Trophoblast cell (in vitro differentiated cells and primary cell): ENCODE data around the gene FRS3.

Experiments
- DNase-seq, 2 donors: peaks; one replicate each; pipeline ENCODE4 v3.0.0-alpha.2; 2016
- H2AFZ ChIP-seq: 2 replicates; pipeline ENCODE4 v1.6.1; 2013; ENCODE audit warnings: low read length, moderate library complexity, mild to moderate bottlenecking; ENCODE audit not compliant: insufficient read depth, poor library complexity
- H2AK5ac ChIP-seq: 2 replicates; pipeline ENCODE4 v1.6.1; 2013; ENCODE audit warnings: mild to moderate bottlenecking, low read length
- H2BK120ac ChIP-seq: 2 replicates; pipeline ENCODE4 v1.6.1; 2013; ENCODE audit warnings: low read length, mild to moderate bottlenecking, moderate library complexity; ENCODE audit not compliant: insufficient read depth, poor library complexity
- H2BK12ac ChIP-seq: 2 replicates; pipeline ENCODE4 v1.6.1; 2013; ENCODE audit warnings: mild to moderate bottlenecking, low read length, moderate library complexity
- H2BK5ac ChIP-seq: 2 replicates; pipeline ENCODE4 v1.6.1; 2013; ENCODE audit warnings: low read length, low read depth, moderate library complexity, mild to moderate bottlenecking; ENCODE audit not compliant: poor library complexity
- H3K14ac ChIP-seq: 2 replicates; pipeline ENCODE4 v1.6.1; 2013; ENCODE audit warnings: mild to moderate bottlenecking, low read length
- H3K18ac ChIP-seq: 2 replicates; pipeline ENCODE4 v1.6.1; 2013; ENCODE audit warnings: mild to moderate bottlenecking, low read length
- H3K23ac ChIP-seq: 2 replicates; pipeline ENCODE4 v1.6.1; 2013; ENCODE audit warnings: low read length
- H3K27ac ChIP-seq: 2 replicates; pipeline ENCODE4 v1.5.1; 2013; ENCODE audit warnings: low read depth, mild to moderate bottlenecking, inconsistent platforms, low read length, moderate library complexity
- H3K27me3 ChIP-seq: 2 replicates; pipeline ENCODE4 v1.6.1; 2013; ENCODE audit warnings: inconsistent platforms, mild to moderate bottlenecking, low read length, moderate library complexity; ENCODE audit not compliant: insufficient read depth
- H3K36me3 ChIP-seq, 2 experiments: 1 replicate in 1 of 2; 2 replicates in 1 of 2; pipeline ENCODE4 v1.6.1; 2013; ENCODE audit warnings: low read length in 2 of 2, mild to moderate bottlenecking in 2 of 2, moderate library complexity in 1 of 2; ENCODE audit not compliant: insufficient read depth in 2 of 2, control insufficient read depth in 1 of 2
- H3K4ac ChIP-seq: 2 replicates; pipeline ENCODE4 v1.6.1; 2013; ENCODE audit warnings: low read depth, mild to moderate bottlenecking, low read length, moderate library complexity
- H3K4me1 ChIP-seq, 2 experiments: 1 replicate in 1 of 2; 2 replicates in 1 of 2; pipeline ENCODE4 v1.6.1; 2013; ENCODE audit warnings: low read length in 2 of 2, mild to moderate bottlenecking in 2 of 2, moderate library complexity in 1 of 2; ENCODE audit not compliant: insufficient read depth in 2 of 2, control insufficient read depth in 1 of 2
- H3K4me2 ChIP-seq: 2 replicates; pipeline ENCODE4 v1.6.1; 2013; ENCODE audit warnings: inconsistent platforms, mild to moderate bottlenecking, low read length, moderate library complexity
- H3K4me3 ChIP-seq: 2 replicates; pipeline ENCODE4 v1.5.1; 2013; ENCODE audit warnings: mild to moderate bottlenecking, low read depth, low read length, inconsistent platforms
- H3K79me1 ChIP-seq: one replicate; pipeline ENCODE4 v1.6.1; 2013; ENCODE audit warnings: low read length
- H3K79me2 ChIP-seq: 2 replicates; pipeline ENCODE4 v1.6.1; 2013; ENCODE audit warnings: low read length, mild to moderate bottlenecking; ENCODE audit not compliant: control insufficient read depth, insufficient read depth, poor library complexity
- H3K9ac ChIP-seq: 2 replicates; pipeline ENCODE4 v1.6.1; 2013; ENCODE audit warnings: mild to moderate bottlenecking, low read length
- H3K9me3 ChIP-seq: 2 replicates; pipeline ENCODE4 v1.6.1; 2013; ENCODE audit warnings: low read depth, mild to moderate bottlenecking, control low read depth, inconsistent platforms, low read length; ENCODE audit not compliant: insufficient read depth
- H4K12ac ChIP-seq: 2 replicates; pipeline ENCODE4 v1.6.1; 2013; ENCODE audit warnings: low read depth, mild to moderate bottlenecking, low read length, moderate library complexity
- H4K8ac ChIP-seq: 2 replicates; pipeline ENCODE4 v1.6.1; 2013; ENCODE audit warnings: low read depth, mild to moderate bottlenecking, low read length, moderate library complexity
- H4K91ac ChIP-seq: one replicate; pipeline ENCODE4 v1.6.1; 2013; ENCODE audit warnings: low read depth, mild to moderate bottlenecking, low read length, moderate library complexity
- WGBS: extraction: QIAGEN DNeasy Blood & Tissue Kit; methylation state at CpG from one replicate; pipeline ENCODE4 v1.1.7; 2013; ENCODE audit warnings: missing lambda C conversion rate; ENCODE audit not compliant: insufficient read length, insufficient coverage; ENCODE audit errors: extremely low coverage; 5-methylcytosine and 5-hydroxymethylcytosine counted together

The FRS3 gene

DNA sequence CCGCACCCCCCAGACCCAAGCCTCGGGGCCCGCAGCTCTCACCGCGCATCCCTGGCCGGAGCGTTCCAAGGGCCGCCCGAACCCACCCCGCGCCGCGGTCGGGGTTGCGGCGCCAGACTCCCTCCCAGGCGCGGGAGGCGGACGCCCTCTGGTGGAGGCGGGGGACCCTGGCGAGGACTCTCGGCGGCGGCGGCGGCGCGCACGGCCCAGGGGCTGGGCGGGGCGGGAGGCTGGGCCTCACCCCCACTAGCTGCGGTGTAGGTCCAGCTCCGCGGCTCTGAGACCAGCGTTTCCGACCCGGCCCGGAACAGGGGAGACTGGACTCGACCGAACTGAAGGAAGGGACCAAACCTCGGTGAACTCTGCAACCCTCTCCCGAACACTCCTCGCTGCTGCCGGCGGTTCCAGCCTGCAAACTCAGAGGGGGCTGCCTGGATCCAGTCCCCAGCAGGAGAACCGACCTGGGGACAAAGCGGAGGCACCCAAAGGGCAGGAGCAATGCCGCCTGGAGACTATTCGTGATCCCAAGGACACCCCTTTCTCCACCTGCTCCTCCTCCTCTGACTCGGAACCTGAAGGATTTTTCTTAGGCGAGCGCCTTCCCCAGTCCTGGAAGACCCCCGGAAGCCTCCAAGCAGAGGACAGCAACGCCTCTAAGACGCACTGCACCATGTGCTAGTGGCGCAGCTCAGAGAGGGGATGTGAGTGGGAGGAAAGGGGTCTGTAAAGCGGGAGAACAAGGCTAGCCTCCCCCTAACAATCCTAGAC lies 6.9 kb upstream of the FRS3 start:
- Histone ChIP-seq H4K12ac (peak overlapping the region; percentile 76), H3K4me1 (peaks cover 14 to 19% of the 10 kb centered on the region in 2 experiments), H3K27ac (peak overlapping the region; percentile 78), H3K36me3 (peaks cover 7 to 11% of the 10 kb centered on the region in 2 experiments), H3K23ac (no peak overlapping the region), H3K9ac (peak overlapping the region; percentile 86), H3K9me3 (no peaks in the 10 kb centered on the region), H4K8ac (peak overlapping the region; percentile 56), H3K27me3 (no peaks in the 10 kb centered on the region), H3K79me2 (peaks cover 9% of the 10 kb centered on the region), H4K91ac (peak overlapping the region; percentile 80), H2BK5ac (peak overlapping the region; percentile 80), H3K14ac (peak overlapping the region; percentile 78), H3K4me2 (peak overlapping the region; percentile 100), H2BK12ac (no peak overlapping the region), H3K18ac (peak overlapping the region; percentile 12), H2AK5ac (peak overlapping the region; percentile 78), H2BK120ac (peak overlapping the region; percentile 65), H2AFZ (peak overlapping the region; percentile 57), H3K4ac (peak overlapping the region; percentile 59), H3K4me3 (peak overlapping the region; percentile 93), H3K79me1 (peaks cover 12% of the 10 kb centered on the region)
- WGBS: no CpG with 5 or more reads among the region's 58 CpGs
- DNase-seq: peak; percentile 78 to 94

DNA sequence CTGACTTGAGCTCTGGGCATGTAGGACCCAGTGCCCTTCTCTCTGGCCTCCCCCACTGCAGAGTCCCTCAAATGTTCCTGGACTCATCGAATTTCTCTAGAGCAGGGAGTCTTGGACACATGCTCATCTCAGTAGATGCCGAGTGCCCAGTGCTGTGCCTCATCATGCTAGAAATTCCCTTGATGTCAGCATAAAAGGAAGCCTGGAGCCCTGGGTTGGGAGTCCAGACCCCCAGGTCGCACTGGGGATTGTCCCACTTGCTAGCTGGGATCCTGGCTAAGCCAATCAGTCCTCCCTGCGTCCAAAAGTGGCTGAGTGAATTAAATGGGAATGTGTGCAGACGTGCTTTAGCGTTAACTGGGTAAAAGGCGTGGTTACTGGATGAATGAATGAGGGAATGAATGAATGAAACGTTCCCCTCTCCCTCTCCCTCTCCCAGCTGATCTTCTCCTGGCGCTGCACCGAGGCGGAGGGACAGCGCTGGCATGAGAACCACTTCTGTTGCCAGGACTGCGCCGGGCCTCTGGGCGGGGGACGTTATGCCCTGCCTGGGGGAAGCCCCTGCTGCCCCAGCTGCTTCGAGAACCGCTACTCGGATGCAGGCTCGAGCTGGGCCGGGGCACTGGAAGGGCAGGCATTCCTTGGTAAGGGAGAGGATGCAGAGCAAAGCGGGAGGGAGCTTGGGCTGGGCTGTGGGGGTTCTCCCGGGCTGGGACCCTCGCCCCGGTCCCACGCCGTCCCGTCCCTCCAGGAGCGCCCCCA lies 6.2 kb upstream of the FRS3 start:
- H3K9ac ChIP-seq: no peak overlapping the region
- peak overlapping the region; percentile 33 for H2AFZ ChIP-seq
- H3K79me2 ChIP-seq: peaks cover 9% of the 10 kb centered on the region
- H4K91ac ChIP-seq: no peak overlapping the region
- peak overlapping the region; percentile 61 for H3K4me3 ChIP-seq
- WGBS: no CpG with 5 or more reads among the region's 29 CpGs
- no peak overlapping the region for H3K27ac ChIP-seq
- H3K4me2 ChIP-seq: peak overlapping the region; percentile 100
- no peak for DNase-seq
- no peak overlapping the region for H4K12ac ChIP-seq
- H3K18ac ChIP-seq: peak overlapping the region; percentile 32
- H3K23ac ChIP-seq: no peak overlapping the region
- peak overlapping the region; percentile 38 for H4K8ac ChIP-seq
- peak overlapping the region; percentile 19 for H3K14ac ChIP-seq
- H2AK5ac ChIP-seq: peak overlapping the region; percentile 21
- no peaks in the 10 kb centered on the region for H3K9me3 ChIP-seq
- peaks cover 12% of the 10 kb centered on the region for H3K79me1 ChIP-seq
- no peak overlapping the region for H3K4ac ChIP-seq
- H2BK5ac ChIP-seq: no peak overlapping the region
- H3K27me3 ChIP-seq: no peaks in the 10 kb centered on the region
- peaks cover 15 to 22% of the 10 kb centered on the region in 2 experiments for H3K4me1 ChIP-seq
- no peak overlapping the region for H2BK120ac ChIP-seq
- no peak overlapping the region for H2BK12ac ChIP-seq
- peaks cover 7 to 11% of the 10 kb centered on the region in 2 experiments for H3K36me3 ChIP-seq

DNA sequence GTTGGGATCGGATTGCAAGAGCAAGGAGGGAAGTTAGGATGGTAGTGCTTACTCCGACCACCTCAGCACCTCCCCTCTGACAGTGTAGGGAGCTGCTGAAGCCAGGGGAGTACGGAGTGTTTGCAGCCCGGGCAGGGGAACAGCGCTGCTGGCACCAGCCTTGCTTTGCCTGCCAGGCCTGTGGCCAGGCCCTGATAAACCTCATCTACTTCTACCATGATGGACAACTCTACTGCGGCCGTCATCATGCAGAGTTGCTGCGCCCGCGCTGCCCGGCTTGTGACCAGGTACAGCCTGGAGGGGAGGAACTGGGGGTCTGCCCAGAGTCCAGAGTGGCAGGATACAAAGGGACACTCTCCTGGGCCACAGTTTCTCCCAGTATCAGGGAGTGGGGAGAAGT lies 5.6 kb upstream of the FRS3 start:
- no peak overlapping the region for H2AK5ac ChIP-seq
- no peak overlapping the region for H3K4me3 ChIP-seq
- H3K79me2 ChIP-seq: peaks cover 9% of the 10 kb centered on the region
- WGBS: no CpG with 5 or more reads among the region's 11 CpGs
- no peak overlapping the region for H4K8ac ChIP-seq
- no peak overlapping the region for H2BK5ac ChIP-seq
- H3K79me1 ChIP-seq: peaks cover 12% of the 10 kb centered on the region
- no peak overlapping the region for H3K9ac ChIP-seq
- H3K18ac ChIP-seq: no peak overlapping the region
- no peak overlapping the region for H4K12ac ChIP-seq
- no peak overlapping the region for H2BK12ac ChIP-seq
- no peak overlapping the region for H3K14ac ChIP-seq
- no peak overlapping the region for H4K91ac ChIP-seq
- no peak overlapping the region for H3K4ac ChIP-seq
- peak overlapping the region; percentile 22 for H3K4me2 ChIP-seq
- H3K27ac ChIP-seq: no peak overlapping the region
- H3K9me3 ChIP-seq: no peaks in the 10 kb centered on the region
- H3K36me3 ChIP-seq: peaks cover 7 to 11% of the 10 kb centered on the region in 2 experiments
- H2AFZ ChIP-seq: no peak overlapping the region
- peaks cover 17 to 26% of the 10 kb centered on the region in 2 experiments for H3K4me1 ChIP-seq
- DNase-seq: no peak
- no peaks in the 10 kb centered on the region for H3K27me3 ChIP-seq
- no peak overlapping the region for H3K23ac ChIP-seq
- no peak overlapping the region for H2BK120ac ChIP-seq

DNA sequence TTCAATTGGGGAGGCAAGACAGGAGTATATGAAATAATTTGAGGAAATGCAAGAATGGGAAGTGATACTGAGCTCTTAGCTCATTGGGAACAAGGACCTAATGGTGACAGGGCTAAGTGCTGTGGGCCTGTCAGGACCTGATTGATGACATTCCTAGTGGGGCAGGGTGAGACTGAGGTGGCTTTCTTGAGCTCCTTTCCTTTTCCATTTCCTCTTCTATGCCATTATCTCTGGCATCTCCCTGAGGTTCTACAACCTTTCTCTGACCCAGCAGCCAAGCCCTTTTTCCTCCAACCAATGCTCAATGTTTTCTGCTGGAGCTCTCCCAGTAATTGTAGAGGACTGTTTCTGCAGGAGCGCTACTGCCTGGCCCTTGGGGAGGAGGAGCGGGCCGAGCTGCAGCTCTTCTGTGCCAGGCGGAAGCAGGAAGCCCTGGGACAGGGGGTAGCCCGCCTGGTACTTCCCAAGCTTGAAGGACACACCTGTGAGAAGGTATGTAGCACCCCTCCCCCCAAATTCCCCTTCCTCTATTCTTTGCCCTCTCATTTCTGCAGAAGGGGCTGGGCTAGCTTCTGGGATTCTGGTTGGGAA lies 5.0 kb upstream of the FRS3 start:
- H3K9ac ChIP-seq: no peak overlapping the region
- H3K27ac ChIP-seq: no peak overlapping the region
- WGBS: no CpG with 5 or more reads among the region's 5 CpGs
- no peak overlapping the region for H2BK5ac ChIP-seq
- H3K27me3 ChIP-seq: no peaks in the 10 kb centered on the region
- no peaks in the 10 kb centered on the region for H3K9me3 ChIP-seq
- H3K79me2 ChIP-seq: peaks cover 9% of the 10 kb centered on the region
- H2AFZ ChIP-seq: no peak overlapping the region
- no peak overlapping the region for H2BK120ac ChIP-seq
- H4K8ac ChIP-seq: no peak overlapping the region
- no peak overlapping the region for H4K91ac ChIP-seq
- peaks cover 17 to 26% of the 10 kb centered on the region in 2 experiments for H3K4me1 ChIP-seq
- no peak overlapping the region for H3K23ac ChIP-seq
- no peak overlapping the region for H3K4ac ChIP-seq
- no peak overlapping the region for H3K18ac ChIP-seq
- H2AK5ac ChIP-seq: no peak overlapping the region
- H3K14ac ChIP-seq: no peak overlapping the region
- peaks cover 12% of the 10 kb centered on the region for H3K79me1 ChIP-seq
- H3K4me2 ChIP-seq: peak overlapping the region; percentile 22
- DNase-seq: peak; percentile 56 to 83
- no peak overlapping the region for H3K4me3 ChIP-seq
- peaks cover 4 to 8% of the 10 kb centered on the region in 2 experiments for H3K36me3 ChIP-seq
- H2BK12ac ChIP-seq: no peak overlapping the region
- no peak overlapping the region for H4K12ac ChIP-seq
